UCSD-AML1 (cell line): ENCODE measurements around the gene C11orf68.
"Not testable (repeated sequence)": the region's sequence is repeated elsewhere in the genome, so short reads cannot be mapped to it uniquely, and the experiment has no call there.

Source experiments
- DNase-seq: peaks from one replicate; lab custom pipeline; 2025; ENCODE audit not compliant: unreplicated experiment; lab: John Stamatoyannopoulos, UW

Gene C11orf68

DNA sequence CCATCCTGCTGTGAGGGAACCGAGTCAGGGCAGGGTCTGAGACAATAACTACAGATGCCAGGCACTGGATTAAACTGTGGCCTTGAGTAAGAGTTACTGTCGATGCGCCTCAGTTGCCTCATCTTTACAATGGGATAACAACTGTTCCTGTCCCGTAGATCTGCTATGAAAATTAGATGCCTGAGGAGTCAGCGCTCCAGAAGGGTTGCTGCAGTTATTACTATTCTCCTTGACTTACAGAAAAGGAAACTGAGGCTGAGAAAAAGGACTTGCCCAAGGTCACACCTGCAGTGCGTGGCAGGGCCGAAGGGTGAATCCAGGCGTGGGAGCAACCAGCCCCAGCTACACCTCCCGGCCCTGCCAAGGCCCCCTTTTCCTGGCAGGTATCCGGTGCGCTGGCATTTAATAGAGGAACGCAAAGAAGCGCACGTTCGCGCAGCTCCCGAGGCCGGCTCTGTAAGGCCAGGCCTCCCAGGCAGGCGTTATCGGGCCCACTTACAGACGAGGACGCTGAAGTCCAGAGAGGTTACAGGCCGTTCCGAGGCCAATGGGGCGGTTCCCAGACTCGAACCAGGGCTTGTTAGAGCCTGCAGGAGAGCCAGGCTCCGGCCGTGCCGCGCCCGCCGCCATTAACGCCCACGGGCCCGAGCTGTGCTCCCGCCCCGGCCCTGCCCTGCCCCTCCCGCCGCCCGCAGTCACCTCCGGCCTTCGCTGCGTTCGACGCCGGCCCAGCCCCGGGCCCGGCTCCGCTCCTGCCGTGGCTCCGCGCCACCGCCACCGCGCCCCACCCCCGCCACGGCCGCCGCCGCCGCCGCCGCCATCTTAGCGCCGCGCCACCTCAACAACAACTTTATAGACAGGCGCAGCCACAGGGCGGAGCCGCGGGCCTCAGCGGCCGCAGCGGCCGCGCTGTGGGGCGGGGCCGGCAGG, at the start of gene C11orf68:
Gene C11orf68 (minus strand): TSS at position 852 of the 930 bp plus-strand sequence. CDS start 31 bp downstream, at position 821.
- no peak for DNase-seq

DNA sequence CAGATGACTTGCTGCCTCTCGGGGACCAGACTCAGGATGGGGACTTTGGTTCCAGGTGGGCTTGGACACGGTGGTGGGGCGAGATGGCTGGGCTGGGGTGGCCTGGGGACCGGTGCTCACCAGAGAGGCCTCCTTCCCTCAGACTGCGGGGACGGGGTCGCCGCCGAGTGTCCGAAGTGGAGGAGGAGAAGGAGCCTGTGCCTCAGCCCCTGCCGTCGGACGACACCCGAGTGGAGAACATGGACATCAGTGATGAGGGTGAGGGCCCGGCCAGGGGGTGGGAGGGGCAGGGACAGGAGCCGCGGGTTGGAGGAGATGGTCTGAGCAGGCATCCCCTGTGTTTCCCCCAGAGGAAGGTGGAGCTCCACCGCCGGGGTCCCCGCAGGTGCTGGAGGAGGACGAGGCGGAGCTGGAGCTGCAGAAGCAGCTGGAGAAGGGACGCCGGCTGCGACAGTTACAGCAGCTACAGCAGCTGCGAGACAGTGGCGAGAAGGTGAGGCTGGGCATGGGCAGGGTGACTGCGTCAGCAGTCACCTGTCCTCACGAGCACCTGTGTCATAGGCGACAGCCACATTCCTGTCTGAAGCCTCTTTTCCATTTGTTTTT, 48.6 kb upstream of the C11orf68 start:
- no peak for DNase-seq

DNA sequence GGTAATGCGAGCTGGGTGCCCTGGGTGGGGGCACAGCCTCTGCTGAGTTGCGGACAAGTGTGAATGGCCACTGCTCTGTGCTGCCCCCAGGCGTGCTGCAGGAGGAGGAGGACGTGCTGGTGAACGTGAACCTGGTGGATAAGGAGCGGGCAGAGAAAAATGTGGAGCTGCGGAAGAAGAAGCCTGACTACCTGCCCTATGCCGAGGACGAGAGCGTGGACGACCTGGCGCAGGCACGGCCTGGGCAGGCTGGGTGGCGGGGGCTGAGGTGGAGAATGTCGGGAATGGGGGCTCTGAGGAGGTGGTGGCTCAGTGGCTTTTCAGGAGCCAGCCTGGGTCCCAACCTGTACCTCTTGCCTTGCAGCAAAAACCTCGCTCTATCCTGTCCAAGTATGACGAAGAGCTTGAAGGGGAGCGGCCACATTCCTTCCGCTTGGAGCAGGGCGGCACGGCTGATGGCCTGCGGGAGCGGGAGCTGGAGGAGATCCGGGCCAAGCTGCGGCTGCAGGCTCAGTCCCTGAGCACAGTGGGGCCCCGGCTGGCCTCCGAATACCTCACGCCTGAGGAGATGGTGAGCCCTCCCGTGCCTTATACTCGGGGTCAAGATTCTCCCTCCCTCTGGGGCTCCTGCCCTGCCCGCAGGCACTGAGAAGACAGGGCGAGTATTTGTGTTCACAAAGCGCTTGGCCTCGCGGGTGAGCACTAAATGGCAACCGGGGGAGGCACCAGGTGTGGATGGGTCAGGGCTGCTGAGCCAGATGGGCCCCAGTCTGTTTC, 47.3 kb upstream of the C11orf68 start:
- DNase-seq = no peak

DNA sequence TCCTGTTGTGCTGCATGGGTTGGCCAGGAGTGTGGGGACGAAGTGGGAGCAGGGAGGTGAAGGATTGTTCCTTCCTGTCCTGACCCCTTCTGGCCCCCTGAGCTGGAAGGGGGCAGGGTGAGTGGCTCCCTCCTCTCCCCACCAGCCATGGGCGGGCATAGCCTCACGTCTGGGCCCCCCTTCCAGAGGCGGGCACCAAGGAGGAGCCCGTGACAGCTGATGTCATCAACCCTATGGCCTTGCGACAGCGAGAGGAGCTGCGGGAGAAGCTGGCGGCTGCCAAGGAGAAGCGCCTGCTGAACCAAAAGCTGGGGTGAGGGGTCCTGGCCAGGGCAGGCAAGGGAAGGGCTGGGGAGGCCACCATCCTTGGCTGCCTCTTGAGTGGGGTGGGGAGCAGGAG, 46.0 kb upstream of the C11orf68 start:
- no peak for DNase-seq

DNA sequence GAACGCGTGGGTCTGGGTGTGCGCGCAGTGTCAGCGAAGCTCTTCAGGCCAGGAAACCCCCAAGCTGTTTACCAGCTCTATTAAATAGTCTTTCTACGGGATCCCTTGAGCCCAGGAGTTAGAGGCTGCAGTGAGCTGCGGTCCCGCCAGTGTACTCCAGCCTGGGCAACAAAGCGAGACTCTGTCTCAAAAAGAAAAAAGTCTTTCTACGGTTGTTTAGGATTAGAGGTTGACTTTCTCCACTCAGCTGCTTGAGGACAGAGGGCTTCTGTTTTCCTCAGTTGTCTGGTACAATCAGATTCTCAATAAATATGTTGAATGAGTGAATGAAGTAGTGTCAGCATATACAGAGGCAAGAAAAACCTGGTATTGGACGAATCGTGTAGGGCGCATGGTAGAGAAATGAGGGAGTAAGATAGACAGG, 43.3 kb upstream of the C11orf68 start:
- no peak for DNase-seq

DNA sequence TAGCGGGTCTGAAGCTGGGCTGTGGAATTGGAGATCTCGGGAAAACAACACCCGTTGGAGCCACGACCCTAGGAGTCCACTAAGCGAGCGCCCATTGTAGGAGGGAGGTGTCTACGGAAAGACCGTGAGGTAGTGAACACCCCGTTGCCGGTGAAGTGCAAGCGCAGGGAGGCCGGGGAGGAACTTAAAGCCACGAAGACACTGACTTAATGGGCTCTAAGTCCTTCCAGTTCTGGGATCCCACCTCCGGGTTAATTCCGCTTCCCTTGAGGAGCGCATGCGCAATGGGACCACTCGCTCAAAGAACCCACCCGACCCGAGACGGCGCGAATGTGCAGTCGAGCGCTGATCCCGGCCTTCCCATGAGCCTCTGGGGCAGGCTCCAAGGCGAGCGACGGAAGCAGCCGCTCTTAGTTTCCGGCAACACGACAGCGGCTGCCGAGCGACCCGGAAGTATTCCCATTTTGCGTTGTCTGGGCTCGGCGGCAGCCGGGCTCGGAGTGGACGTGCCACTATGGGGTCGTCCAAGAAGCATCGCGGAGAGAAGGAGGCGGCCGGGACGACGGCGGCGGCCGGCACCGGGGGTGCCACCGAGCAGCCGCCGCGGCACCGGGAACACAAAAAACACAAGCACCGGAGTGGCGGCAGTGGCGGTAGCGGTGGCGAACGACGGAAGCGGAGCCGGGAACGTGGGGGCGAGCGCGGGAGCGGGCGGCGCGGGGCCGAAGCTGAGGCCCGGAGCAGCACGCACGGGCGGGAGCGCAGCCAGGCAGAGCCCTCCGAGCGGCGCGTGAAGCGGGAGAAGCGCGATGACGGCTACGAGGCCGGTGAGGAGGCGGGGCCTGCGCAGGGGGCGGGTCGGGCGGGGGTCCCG, 42.6 kb upstream of the C11orf68 start, which contains the start of gene SART1:
Gene SART1 (plus strand): TSS at position 468 of the 874 bp plus-strand sequence. CDS start 47 bp downstream, at position 515.
- DNase-seq = peak; percentile 98

DNA sequence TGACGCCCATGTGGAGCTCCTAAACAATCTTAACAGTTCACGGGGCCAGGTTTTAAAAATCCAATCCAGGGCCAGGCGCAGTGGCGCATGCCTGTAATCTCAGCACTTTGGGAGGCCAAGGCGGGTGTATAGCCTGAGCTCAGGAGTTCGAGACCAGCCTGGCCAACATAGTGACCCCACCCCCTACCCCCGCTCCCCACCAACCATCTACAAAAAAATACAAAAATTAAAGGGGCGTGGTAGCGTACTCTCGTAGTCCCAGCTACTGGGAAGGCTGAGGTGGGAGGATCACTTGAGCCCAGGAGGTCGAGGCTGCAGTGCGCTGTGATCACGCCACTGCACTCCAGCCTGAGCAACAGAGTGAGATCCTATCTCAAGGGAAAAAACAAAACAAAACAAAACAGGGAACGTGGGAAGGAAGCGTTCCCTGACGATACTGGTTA, 42.0 kb upstream of the C11orf68 start:
- no peak for DNase-seq

DNA sequence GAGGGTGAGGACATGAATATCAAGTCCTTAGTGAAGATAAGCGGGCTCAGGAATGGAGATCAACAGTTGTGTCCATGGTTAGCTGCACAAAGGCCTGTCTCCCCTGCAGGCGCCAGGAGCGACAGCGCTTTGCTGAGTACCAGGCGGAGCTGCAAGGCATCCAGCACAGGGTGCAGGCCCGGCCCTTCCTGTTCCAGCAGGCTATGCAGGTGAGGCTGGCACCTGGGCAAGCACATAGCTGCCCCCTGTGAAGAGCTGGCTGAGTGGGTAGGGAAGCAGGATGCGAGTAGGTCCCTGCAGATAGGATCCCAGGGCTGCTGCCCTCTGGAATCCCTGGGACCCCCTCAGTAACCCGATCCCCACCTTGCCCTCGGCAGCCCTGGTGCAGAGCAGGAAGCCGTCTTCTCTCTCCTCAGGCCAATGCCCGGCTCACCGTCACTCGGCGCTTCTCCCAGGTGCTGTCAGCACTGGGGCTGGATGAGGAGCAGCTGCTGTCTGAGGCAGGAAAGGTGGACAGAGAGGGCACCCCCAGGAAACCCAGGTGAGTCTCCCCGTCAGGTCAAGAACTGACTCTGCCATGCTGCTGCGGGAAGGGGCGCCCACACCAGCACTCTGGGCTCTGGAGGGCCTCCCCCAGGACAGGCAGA, 40.0 kb upstream of the C11orf68 start:
- no peak for DNase-seq

DNA sequence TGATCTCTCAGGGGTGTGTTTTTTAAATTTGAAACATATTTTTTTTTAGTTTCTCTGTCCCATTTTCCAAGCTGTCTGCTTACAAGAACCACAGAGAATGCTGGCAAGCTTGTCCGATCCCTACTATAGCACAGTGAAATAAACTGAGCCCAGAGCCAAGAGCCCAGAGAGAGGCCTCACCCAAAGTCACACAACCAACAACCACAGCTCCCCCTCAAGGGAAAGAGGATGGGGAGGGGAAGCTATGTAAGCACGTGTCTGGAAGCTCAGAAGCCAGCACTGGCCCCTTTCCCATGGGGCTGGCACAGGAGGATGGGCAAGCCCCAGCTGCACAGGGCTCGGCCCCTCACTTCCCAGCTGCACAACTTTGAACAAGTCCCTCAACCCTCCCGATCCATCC, 39.4 kb upstream of the C11orf68 start:
- no peak for DNase-seq

DNA sequence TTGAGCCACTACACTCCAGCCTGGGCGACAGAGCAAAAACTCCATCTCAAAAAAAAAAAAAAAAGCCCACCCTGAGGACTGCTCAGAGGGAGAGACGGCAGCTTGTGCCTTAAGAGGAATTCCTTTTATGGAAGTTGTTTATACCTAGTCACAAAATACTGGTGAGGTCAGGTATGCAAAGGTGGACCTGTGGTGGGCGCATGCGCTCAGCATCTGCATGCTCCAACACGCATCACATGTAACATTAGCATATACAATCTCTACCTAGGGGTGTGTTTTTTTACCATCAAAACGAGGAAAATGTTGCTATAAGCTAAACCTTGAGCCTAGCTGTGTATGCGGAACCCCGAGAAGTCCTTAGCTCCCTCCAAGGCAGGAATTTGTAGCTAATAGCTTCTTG, 35.9 kb upstream of the C11orf68 start:
- DNase-seq = no peak

DNA sequence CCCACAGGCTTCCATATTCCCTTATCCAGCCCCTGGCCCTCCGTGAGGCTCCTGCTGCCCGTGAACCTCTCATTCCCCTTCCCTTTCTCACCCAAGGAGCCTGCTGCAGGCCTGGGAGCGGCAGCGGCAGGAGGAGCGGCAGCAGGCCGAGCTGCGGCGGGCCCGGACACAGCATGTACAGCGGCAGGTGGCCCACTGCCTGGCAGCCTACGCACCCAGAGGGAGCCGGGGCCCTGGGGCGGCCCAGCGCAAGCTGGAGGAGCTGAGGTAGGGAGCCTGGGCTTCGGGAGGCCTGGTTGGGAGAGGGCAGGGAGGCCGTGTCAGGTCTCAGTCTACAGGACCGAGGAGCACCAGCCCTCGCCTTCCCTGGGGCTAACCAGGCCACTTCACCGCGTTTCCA, 34.6 kb upstream of the C11orf68 start:
- no peak for DNase-seq

DNA sequence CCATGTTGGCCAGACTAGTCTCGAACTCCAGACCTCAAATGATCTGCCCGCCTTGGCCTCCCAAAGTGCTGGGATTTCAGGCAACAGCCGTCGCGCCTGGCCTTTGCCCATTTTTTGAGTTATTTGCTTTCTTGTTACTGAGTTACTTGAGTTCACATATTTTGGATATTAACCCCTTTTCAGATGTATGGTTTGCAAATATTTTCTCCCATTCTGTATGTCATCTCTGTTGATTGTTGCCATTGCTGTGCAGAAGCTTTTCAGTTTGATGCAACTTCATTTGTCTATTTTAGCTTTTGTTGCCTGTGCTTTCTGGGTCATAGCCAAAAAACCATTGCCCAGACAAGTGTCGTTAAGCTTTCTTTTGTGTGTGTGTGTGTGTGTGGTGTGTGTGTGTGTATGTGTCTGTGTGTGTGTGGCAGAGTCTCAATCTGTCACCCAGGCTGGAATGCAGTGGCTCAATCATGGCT, 33.2 kb upstream of the C11orf68 start:
- DNase-seq = no peak

DNA sequence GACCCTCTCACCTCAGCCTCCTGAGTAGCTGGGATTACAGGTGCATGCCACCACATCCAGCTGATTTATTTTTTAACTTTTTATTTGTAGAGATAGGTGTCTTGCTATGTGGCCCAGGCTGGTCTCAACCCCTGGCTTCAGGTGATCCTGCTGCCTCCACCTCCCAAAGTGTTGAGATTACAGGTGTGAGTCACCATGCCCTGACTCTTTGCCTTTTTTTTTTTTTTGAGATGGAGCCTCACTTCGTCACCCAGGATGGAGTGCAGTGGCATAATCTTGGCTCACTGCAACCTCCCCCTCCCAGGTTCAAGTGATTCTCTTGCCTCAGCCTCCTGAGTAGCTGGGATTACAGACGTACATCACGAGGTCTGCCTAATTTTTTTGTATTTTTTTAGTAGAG, 32.8 kb upstream of the C11orf68 start:
- not testable (repeated sequence) for DNase-seq

DNA sequence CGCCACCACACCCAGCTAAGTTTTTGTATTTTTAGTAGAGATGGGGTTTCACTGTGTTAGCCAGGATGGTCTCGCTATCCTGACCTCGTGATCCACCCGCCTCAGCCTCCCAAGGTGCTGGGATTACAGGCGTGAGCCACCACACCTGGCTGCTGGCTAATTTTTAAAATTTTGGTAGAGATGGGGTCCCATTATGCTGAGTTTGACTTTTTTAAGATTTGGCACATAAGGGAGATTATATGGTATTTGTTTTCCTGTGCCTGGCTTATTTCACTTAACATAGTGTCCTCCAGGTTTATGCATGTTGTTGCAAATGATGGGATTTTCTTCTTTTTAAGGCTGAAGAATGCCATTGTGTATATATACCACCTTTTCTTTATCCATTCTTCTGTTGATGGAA, 31.8 kb upstream of the C11orf68 start:
- DNase-seq = not testable (repeated sequence)

DNA sequence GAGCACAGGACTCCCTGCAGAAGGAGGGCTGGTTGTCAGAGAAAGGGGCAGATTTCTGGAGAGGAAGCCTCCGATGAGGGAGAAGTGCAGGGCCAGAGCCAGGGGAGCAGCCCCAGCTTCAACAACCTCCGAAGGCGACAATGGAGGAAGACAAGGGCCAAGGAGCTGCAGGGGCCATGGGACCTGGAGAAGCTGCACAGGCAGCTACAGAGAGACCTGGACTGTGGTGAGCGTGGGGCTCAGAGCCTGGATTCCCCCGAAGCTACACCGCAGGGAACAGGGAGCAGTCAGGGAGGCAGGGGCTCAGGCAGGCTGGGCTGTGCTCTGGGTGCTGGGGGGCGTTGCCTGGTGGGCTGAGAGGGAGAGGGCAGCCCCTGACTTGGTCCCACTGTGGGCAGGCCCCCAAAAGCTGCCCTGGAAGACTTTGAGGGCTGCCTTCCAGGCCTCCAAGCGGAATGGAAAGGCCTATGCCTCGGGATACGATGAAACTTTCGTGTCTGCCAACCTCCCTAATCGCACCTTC, 28.8 kb upstream of the C11orf68 start:
- DNase-seq = no peak

DNA sequence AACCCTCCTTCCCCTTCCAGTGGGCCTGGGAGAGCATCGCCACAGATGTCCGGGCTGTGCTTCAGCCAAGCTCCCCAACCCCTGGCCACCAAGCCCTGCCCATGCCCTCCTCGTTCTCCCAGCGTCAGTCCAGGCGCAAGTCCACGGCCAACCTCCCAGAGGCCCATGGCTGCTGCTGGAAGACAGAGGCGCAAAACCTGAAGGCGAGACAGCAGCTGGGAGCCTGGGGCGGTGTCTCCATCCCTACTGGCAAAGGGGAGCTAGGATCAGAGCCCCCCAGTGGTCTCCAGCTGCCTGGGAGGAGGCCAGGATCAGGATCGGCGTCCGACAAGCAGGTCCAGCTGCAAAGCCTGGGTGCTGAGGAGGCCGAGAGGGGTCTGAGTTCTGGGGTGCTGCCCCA, 28.3 kb upstream of the C11orf68 start:
- no peak for DNase-seq

DNA sequence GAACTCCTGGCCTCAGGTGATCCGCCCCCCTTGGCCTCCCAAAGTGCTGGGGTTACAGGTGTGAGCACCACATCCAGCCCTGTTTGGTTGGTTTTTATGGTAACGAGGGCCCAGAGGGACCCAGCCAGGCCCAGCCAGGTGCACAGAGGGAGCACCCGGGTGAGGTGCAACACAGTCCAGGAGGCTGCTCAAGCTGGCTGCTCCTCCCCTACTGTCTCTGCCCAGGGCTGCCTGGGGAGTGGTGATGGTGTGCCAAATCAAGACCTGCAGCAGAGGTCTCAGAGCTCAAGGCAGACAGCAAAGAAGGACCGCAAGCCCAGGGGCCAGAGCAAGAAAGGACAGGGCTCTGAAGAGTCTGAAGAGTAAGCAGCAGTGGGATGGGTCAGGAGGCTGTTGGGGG, 27.8 kb upstream of the C11orf68 start:
- no peak for DNase-seq

DNA sequence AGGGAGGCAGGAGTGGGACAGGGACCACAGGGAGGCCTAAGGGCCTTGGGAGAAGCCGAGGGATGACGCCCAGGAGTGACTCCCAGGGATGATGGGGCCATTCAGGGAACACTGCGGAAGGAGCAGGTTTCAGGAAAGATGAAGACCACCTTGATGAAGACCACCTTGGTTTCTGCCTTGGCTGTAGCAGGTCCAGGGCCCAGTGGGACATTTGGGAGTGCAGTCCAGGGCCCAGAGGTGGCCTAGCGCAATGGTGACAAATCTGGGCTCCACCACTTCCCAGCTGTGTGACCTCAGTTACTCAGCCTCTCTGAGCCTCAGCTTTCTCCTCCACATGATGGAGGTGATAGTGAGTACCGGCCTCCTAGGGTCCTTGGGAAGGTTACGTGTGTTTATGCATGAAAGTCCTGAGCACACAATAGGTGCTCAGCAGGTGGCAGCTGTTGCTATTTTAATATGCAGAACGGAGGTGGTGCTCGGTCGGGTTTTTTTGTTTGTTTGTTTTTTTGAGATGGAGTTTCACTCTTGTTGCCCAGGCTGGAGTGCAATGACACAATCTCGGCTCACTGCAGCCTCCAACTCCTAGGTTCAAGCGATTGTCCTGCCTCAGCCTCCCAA, 27.2 kb upstream of the C11orf68 start:
- no peak for DNase-seq

DNA sequence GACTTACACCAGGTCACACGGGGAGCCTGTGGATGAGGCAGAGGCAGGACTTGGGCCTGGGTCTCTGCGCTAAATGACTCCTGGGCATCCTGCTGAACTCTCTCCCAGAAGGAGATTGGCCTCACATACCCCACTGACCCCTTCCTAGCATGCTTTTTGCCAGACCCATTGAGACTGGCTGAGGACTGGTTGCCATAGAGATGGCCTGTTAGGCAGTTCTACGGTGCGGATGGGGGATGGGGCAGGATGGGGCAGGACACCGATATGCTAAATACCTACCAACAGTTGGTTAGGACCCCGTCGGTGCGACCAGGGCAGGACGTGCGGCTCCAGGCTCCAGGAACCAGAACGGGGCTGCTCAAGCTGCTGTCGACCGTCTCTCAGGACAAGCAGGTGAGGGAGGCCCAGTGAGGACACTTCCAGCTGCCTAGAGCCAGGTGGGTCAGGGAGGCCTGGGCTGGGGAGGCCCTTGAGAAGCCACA, 26.6 kb upstream of the C11orf68 start, which contains the start of gene TSGA10IP:
Gene TSGA10IP (plus strand): TSS at position 51 of the 482 bp plus-strand sequence. CDS start 196 bp downstream, at position 247.
- no peak for DNase-seq
